ENCODE data around the gene RTP5.
"Not testable (repeated sequence)": the region's sequence is repeated elsewhere in the genome, so short reads cannot be mapped to it uniquely, and the experiment has no call there.

RTP5 gene

DNA sequence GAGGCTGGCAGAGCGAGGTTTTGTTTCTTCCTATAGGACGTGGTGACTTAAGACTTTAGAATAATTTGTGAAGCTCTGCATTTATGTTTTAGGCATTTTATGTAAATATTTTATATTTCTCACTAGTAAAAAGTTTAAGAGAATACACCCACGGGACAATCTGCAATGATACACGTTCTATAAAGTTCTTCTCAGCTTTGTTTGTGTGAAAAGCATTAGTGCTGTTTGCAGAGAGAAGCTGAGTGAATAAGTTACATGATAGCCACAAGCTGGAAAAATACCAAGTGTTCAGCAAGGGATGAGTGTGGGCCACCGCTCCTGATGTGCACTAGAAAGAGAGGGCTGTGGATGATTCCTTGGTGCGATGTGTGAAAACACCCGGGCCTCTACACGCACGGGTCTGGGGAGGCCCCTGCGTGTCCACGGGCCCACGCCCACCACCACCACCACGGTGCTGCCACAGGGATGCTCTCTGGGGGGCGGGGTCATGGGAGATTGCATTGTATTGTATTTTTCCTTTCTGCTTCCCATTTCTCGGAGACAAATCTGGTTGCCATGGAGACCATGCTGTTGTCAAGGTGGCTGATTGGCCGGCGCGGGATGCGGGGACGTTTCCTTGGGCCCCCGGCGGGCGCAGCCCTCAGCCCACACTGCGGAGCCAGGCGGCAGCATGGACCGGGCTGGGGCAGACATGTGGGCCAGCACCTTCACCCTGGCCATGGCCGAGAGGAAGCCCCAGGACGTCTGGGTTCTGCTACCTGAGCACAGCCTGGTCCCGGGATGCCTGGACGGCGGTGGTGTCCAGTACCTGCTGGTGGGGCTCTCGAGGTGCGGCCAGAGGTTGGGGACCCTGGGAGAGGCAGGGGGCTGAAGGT lies at the start of gene RTP5:
TSS of gene RTP5 (plus strand) at position 643 of the 875 bp plus-strand sequence. CDS start at position 671, 28 bp downstream.
- no peak for DNase-seq (ENCODE audit: low read depth in 4 of 4, low spot score in 1 of 4)

DNA sequence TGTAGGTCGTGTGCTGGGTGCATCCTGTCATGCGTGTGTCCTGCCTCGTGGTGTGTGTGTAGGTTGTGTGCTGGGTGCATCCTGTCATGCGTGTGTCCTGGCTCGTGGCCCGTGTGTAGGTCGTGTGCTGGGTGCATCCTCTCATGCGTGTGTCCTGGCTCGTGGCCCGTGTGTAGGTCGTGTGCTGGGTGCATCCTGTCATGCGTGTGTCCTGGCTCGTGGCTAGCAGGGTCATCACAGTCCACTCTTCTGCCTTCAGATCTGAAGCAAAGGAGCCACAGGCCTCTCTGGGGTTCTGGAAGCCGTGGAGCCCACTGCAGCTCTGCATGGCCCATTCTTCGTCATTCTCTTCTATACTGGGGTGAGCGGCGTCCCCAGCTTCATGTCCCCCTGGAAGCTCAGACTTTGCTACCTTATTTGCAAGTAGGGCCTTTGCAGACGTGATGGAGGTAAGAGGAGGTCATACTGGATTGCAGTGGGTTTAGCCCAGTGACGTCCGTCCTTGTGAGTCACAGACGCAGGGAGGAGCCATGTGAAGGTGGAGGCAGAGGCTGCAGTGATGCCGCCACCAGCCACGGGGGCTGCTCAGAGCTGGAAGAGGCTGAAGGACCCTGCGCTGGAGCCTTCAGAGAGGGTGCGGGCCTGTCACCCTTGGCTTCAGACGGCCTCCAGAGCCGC lies 49.4 kb upstream of the RTP5 start:
- DNase-seq (ENCODE audit: low read depth in 4 of 4, low spot score in 1 of 4), result not testable (repeated sequence)

DNA sequence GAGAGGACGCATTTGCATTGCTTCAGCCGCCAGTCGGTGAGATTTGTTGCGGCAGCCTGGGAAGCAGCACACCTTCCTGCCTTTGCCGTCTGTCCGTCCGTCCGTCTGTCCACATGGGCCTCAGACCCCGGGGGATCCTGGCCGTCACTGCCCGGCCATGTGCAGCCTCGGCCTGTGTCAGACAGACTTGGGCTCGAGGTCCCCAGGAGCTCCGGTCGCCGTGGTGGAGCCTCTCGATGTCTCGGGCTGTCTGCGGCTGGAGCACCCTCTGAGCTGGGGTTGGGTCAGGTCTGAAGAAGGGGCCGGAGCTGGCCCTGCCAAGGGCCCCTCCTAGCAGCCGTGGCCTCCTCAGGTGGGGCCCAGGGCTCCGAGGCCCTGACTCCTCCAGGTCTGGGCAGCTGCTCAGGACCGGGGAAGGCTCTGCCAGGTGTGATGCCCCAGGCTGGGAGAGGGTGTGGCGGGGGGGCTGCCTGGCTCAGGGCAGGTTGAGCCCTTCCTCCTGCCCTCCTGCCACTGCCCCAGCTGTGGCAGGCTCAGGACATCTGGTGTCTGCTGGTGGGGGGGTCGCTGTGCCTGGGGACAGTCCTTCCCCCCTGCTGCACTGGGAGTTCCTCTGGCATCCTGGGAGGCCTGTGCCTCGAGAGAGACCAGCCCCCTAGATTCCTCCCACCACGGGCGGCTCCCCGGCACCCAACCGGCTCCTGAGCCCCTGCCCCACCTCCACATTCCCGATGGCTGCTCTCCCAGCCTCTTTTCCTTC lies 48.7 kb upstream of the RTP5 start:
- no peak for DNase-seq (ENCODE audit: low read depth in 4 of 4, low spot score in 1 of 4)

DNA sequence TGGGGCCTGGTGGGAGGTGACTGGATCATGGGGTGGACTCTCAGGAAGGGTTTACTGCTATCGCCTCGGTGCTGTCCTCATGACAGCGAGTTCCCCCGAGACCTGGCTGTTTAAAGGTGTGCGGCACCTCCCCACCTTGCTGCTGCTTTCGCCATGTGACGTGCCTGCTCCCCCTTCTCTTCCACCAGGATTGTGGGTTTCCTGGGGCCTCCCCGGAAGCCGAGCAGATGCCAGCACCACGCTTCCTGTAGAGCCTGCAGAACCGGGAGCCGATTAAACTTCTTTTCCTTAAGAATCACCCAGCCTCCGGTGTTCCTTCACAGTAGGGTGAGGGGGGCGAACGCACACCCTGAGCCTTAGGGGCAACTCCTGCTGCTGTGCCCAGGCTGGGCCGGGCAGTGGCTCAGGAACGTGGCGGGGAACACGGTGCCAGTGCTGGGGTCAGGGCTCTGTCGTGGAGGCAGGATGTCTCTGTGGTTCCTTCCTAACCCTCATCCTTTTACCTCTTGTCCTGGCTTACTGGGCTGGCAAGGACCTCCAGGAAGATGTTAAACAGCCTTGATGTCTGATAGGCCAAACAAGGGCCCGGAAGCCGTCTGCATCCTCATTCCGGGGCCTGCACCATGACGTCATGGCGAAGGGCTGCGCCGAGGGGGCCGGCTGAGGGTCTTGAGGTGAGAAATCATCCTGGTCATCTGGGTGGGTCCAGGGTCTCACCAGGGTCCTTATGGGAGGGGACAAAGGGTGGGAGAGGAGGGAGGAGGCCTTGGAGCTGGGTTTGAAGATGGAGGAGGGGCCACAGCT lies 47.9 kb upstream of the RTP5 start:
- DNase-seq (ENCODE audit: low read depth in 4 of 4, low spot score in 1 of 4), result no peak

DNA sequence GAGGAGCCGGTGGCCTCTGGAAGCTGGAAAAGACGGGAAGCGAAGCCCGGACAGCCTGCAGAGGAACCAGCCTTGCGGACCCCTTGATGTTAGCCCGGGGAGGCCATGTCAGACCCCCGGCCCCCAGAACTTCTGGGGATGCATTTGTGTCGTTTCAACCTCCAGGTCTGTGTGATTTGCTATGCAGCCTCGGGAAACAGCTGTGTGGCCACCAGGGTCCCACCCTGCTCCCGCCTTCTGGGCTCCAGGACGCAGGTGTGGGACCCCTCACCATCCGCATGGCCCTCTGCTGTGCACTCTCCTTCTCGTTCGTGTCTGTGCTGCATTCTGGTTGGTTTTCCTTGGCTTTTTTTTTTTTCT lies 47.3 kb upstream of the RTP5 start:
- DNase-seq (ENCODE audit: low read depth in 4 of 4, low spot score in 1 of 4), result no peak

DNA sequence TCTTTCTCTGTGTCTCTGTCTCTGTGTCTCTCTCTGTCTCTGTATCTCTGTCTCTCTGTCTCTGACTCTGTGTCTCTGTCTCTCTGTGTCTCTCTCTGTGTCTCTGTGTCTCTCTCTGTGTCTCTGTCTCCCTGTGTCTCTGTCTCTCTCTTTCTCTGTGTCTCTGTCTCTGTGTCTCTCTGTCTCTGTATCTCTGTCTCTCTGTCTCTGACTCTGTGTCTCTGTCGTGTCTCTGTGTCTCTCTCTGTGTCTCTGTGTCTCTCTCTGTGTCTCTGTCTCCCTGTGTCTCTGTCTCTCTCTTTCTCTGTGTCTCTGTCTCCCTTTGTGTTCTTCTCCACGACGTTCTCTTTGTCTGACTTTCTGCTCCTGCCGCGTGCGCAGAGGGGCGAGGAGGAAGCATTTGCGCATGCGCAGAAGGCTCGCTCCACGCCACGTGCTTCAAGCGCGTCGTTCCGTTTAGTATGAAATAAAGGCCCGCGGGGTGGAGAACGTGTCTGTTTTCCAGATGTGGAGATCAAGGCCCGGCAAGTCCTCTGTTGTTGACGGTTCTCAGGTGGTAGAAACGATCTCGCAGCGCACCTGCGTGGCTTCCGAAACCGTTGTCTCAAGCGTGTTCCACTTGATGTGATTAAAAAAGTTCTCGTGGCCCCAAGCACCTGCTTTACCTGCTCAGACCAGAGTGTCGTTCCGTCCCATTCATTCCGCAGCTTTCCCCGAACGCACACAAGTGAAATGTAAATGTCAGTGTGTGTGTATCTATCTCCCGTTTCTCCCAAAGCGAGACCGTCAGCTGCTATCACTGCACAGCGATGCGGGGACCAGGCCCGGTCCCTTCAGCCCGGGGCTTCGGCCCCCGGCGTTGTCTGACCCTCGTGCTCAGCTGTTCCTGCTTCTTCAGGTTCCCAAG lies 45.7 kb upstream of the RTP5 start:
- not testable (repeated sequence) for DNase-seq (ENCODE audit: low read depth in 4 of 4, low spot score in 1 of 4)

DNA sequence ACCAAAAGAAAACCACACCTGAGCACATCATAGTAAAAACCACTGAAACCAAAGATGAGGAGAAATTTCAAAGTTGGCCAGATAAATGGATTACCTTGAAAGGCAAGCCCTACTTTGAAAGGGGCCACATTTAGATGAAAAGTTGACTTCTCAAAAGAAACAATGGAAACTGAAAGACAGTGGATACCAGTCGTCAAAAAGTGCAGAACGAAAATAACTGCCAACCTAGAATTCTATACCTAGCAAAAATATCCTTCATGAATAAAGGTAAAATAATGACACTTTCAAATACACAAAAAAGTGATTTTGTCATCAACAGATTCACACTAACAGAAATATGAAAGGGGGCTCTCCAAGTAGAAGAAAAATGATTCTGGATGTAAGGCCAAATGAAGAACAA lies 42.1 kb upstream of the RTP5 start:
- DNase-seq (ENCODE audit: low read depth in 4 of 4, low spot score in 1 of 4), result no peak

DNA sequence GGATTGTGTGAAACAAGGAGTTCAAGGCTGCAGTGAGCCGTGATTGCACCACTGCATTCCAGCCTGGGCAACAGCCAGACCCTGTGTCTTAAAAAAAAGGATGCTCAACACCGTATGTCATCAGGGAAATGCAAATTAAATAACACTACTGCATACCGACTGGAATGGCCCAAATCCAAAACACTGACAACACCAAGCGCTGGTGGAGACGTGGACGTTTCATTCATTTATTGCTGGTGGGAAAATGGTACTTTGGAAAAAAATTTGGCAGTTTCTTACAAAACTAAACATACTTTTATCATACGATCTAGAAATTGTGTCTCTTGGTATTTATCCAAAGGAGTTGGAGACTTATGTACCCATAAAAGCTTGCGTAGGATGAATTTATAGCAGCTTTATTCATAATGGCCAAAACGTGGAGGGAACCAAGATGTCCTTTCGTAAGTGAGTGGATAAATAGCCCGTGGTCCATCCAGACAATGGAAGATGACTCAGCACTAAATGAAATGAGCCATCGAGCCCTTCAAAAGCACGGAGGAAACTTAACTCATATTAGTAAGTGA lies 36.3 kb upstream of the RTP5 start:
- DNase-seq (ENCODE audit: low read depth in 4 of 4, low spot score in 1 of 4), result no peak

DNA sequence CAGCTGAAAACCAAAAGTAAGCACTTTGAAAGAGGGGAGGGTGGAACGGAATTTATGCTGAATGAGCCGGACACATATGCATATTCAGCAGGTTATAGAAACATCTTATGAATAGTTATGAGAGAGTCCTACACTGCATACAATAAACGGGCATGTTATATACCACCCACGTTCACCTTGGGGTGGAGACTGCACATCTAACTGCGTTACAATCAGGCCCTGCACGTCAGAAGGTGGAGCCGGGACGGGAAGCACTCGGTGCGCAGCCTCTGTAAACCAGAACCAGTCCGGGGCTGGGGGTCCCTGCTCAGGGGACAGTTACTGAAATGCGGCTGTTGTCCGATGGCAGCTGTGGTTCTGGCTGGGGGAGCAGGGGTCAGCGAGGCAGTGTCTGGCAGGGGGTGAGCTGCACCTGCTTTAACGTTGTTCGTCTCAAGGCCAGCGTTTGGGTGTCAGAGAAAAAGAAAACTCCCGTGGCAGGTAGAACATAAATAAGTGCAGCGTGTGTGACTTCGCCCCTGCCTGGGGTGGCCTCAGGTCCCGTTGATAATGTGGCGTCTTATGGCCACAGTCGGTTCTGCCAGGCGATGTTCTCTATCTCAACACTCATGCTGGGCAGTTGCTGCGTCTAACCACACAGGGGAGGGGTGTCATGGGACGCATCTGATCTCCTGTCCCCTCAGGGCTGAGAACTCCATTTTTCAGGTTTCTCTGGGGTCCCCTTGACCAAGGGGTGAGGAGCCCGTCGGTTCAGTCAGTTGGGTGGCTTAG lies 35.6 kb upstream of the RTP5 start:
- DNase-seq (ENCODE audit: low read depth in 4 of 4, low spot score in 1 of 4), result not testable (repeated sequence)

DNA sequence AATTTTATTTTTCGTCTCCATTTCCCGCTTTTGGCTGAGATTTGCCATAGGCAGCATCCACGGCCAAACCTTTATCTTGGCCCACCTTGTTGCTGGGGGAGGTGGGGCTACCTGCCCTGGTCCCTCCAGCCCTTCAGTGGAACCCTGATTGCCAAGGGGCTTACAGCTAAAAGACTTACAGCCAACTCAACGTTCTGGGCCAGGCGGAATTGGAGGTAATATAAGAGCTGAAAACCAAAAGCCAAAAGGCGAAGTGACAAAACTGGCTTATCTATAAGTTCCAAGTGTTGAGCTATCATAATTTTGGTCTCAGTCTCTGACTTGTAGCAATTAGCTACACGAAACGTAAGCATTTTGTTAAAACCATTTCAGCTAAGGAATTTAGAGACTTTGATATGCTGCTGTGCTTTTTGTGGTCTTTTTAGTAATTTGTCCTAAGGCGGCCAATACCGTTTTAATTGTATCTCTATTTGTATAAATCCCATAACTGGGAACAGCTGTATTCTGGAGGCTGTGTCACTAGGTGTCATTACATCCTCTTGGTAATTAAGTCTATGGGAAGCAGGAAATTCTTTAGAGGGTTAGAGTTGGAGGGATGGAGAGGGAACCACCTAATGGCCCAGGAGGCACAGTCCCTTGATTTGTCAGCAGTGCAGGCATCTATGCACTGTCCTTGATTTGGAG lies 34.9 kb upstream of the RTP5 start:
- no peak for DNase-seq (ENCODE audit: low read depth in 4 of 4, low spot score in 1 of 4)

DNA sequence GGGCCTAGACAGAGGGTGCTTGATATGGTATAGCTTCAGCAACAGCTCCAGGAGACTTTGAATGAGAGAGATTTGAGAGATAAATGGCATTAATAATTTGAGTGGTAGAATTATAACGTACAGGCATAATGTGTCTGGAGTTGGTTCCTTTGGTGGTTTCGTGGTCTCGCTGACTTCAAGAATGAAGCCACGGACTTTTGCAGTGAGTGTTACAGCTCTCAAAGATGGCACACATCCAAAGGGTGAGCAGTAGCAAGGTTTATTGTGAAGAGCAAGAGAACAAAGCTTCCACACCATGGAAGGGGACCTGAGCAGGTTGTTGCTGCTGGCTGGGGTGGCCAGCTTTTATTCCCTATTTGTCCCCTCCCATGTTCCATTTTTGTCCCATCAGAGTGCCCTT lies 33.9 kb upstream of the RTP5 start:
- DNase-seq (ENCODE audit: low read depth in 4 of 4, low spot score in 1 of 4), result no peak

DNA sequence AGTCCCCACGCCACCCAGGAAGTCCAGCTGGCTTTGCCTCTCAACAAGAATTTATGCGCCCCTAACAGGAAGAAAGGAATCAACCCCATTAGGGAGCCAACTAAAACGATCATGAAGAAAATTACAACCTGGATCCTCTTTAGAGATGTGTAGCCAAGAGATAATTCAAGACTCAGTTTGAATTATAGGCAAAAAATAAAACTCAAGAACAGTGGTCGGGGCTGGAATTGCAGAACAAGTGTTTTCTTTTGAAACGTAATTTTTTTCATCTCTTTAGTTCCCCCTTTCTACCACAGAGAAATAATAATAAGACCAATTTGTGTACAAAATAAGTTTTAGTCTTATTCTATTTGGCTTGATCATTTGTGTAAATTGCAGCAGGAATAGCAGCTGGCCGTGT lies 33.2 kb upstream of the RTP5 start:
- DNase-seq (ENCODE audit: low read depth in 4 of 4, low spot score in 1 of 4), result no peak

DNA sequence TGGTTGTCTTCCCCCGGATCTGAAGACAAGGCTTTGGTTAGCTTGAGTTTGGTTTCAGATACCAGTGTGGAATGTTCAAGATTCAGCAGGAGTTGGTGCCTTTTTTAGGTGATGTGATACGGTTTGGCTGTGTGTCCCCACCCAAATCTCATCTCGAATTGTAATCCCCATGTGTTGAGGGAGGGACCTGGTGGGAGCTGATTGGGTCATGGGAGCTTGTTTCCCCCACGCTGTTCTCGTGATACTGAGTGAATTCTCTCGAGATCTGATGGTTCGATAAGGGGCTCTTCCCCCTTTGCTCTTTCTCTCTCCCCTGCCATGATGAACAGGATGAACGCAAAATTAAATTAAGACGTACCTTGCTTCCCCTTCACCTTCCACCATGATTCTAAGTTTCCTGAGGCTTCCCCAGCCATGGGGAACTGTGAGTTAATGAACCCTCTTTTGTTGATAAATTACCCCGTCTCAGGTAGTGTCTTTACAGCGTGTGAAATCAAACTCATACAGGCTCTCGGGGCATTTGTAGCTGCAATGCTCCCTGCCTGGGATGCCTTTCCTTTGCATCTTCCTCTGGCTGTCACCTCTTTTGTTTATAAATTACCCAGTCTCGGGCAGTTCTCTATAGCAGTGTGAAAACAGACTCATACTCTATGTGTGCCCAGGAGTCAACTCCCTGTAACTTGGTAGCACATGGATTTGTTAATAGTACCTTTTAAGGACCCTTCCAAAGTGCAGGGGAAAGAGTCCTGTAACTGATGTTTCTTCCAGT lies 32.1 kb upstream of the RTP5 start:
- no peak for DNase-seq (ENCODE audit: low read depth in 4 of 4, low spot score in 1 of 4)

DNA sequence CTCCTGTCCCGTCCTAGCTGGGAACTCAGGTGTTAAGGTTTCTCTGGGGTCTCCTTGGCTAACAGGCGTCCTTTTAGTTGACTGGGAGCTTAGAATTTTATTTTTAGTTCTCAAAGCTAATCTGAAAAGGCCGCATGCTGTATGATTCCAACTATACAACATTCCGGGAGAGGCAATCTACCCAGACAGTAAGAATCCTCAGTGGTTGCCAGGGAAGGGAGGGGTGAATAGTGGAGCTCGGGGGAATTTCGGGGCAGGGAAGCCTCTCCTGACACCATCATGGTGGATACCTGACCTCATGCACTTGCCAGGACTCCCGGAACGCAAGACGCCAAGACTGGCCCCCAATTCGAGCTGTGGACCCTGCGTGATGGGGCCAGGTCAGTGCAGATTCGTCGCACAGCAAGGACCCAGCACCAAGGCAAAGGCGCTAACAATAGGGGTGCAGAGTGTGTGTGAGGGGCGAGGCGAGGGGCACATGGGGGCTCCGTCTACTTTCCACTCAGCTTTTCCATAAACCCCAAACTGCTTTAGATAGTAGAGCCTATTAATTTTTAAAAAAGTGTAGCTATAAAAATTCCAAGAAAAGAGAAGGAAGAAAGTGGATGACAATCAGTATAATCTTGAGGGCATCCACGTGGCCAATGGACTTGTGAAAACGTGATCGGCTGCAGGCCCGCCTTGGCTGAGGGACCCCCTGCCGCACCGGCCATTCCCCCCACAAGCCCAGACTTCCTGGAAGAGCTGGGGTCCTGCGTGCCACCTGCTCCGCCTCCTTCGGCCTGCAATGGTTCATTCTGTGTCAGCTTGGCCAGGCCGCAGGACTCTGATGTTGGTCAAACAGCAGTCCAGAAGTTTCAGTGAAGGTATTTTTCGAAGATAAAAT lies 28.1 kb upstream of the RTP5 start:
- no peak for DNase-seq (ENCODE audit: low read depth in 4 of 4, low spot score in 1 of 4)

DNA sequence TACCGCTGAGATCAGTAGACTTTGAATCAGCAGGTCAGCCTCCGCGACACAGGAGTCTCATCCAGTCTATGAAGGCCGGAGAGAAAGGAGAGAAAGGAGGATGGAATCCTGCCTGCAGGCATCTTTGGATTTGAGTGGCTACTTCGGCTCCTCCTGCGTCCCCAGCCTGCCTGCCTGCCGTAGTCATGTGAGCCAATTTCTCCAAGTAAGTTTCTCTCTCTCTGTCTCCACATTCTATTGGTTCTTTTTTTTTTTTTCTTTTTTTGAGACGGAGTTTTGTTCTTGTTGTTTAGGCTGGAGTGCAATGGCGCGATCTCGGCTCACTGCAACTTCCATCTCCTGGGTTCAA lies 27.5 kb upstream of the RTP5 start:
- DNase-seq (ENCODE audit: low read depth in 4 of 4, low spot score in 1 of 4), result no peak

DNA sequence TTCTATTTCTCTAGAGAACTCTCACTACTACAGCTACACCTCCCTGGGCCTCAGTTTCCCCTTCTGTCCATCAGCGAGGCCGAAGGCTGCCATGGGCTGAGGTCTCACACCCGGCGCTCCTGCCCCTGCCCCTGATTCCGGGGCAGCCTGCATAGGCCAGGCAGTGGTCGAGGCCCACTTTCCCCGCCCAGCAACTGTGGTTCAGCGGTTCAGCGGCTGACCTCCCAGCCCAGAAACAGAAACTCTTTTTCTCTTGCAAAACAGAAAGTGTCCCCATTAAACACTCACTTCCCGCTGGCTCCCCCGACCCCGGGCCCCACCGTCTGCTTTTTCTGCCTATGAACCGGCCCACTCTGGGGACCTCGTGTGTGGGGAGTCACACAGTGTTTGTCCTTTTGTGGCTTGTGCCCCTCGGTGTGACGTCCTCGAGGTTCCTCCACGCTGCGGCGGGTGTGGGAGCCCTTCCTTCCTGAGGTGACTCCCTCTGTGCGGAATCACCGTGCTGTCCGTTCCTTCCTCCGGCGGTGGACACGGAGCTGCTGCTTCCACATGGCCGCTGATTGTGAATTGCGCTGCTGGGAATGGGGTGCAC lies 26.8 kb upstream of the RTP5 start:
- no peak for DNase-seq (ENCODE audit: low read depth in 4 of 4, low spot score in 1 of 4)

Data from stimulated activated CD4-positive, alpha-beta T cell treated with anti-CD3 and anti-CD28 coated beads, Interleukin-1b, Interleukin-23, amount 100 ng/mL, for 24 hours (primary cell).